ENCODE measurements around the gene TANGO6.
"Not testable (repeated sequence)": the region's sequence is repeated elsewhere in the genome, so short reads cannot be mapped to it uniquely, and the experiment has no call there.

TANGO6 gene

DNA sequence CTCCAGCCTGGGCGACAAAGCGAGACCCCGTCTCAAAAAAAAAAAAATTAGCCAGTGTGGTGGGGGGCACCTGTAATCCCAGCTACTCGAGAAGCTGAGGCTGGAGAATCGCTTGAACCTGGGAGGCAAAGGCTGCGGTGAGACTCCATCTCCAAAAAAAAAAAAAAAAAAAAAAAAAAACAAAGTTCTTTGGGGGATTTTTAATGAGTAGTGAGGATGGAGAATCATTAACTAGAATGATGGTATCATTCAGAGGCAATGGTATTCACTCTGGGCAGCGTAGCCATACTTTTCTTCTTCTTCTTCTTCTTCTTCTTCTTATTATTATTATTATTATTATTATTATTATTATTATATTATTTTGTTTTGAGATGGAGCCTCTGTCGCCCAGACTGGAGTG, 220.2 kb downstream of the TANGO6 start:
- not testable (repeated sequence) for H3K4me1 ChIP-seq (ENCODE audit: control insufficient read depth in 5 of 5, insufficient read depth in 5 of 5, low read length in 5 of 5); H3K4me3 ChIP-seq (ENCODE audit: low read depth in 1 of 5, low read length in 5 of 5)

DNA sequence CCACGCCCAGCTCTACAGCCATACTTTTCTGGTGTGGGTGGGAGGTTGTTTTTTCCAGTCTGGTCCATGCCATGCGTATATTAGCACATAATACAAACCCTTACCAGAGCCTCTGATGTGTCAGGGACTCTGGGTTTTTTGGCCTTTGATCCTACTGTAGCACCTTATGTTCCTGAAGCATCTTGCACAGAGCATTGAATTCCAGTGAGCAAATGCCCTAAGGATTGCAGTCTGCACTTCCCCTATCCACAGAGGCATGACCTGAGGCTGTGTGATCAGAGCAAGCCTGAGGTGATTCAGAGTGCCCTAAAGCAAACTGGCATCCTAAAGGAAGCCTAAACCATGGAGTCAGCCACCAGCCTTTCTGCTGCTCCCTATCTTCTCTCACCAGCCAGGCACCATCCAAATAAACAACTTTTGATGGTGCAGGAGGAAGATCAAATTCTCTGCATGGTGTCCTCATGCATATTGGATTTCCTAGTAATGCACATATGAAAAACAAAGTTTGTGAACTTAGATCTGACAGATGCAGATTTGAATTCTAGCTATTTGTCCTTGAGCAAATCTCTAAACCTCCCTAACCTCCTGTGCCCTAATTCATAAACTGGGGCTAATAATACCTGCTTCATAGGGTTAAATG, 220.9 kb downstream of the TANGO6 start:
- Histone ChIP-seq H3K4me3 (ENCODE audit: low read depth in 1 of 5, low read length in 5 of 5) (no peak overlapping the region), H3K27ac (ENCODE audit: low read depth, low read length) (no peak overlapping the region), H3K4me1 (ENCODE audit: control insufficient read depth in 5 of 5, insufficient read depth in 5 of 5, low read length in 5 of 5) (peaks cover 0 to 3% (median 0%) of the 10 kb centered on the region in 5 donors), H3K27me3 (ENCODE audit: control insufficient read depth in 5 of 5, insufficient read depth in 4 of 5, low read length in 5 of 5) (no peaks in the 10 kb centered on the region), H3K36me3 (ENCODE audit: control insufficient read depth in 5 of 5, insufficient read depth in 5 of 5, low read length in 5 of 5) (peaks cover 0 to 10% (median 3%) of the 10 kb centered on the region in 5 donors), H3K9ac (ENCODE audit: low read length in 5 of 5) (no peak overlapping the region), H3K9me3 (ENCODE audit: control insufficient read depth in 5 of 5, low read length in 5 of 5) (no peaks in the 10 kb centered on the region)

More for the DNA sequence above, 220.2 kb downstream of the TANGO6 start:
- not testable (repeated sequence) for H3K27ac ChIP-seq (ENCODE audit: low read depth, low read length); H3K36me3 ChIP-seq (ENCODE audit: control insufficient read depth in 5 of 5, insufficient read depth in 5 of 5, low read length in 5 of 5); H3K9me3 ChIP-seq (ENCODE audit: control insufficient read depth in 5 of 5, low read length in 5 of 5); H3K27me3 ChIP-seq (ENCODE audit: control insufficient read depth in 5 of 5, insufficient read depth in 4 of 5, low read length in 5 of 5); H3K9ac ChIP-seq (ENCODE audit: low read length in 5 of 5)

- no peak overlapping the region for H3K27ac ChIP-seq (ENCODE audit: low read depth, low read length)
- H3K4me1 ChIP-seq (ENCODE audit: control insufficient read depth in 5 of 5, insufficient read depth in 5 of 5, low read length in 5 of 5), result peaks cover 0 to 3% (median 0%) of the 10 kb centered on the region in 5 donors
- H3K27me3 ChIP-seq (ENCODE audit: control insufficient read depth in 5 of 5, insufficient read depth in 4 of 5, low read length in 5 of 5), result no peaks in the 10 kb centered on the region
- H3K9ac ChIP-seq (ENCODE audit: low read length in 5 of 5), result no peak overlapping the region
- peaks cover 0 to 11% (median 3%) of the 10 kb centered on the region in 5 donors for H3K36me3 ChIP-seq (ENCODE audit: control insufficient read depth in 5 of 5, insufficient read depth in 5 of 5, low read length in 5 of 5)
- no peak overlapping the region for H3K4me3 ChIP-seq (ENCODE audit: low read depth in 1 of 5, low read length in 5 of 5)
- no peaks in the 10 kb centered on the region for H3K9me3 ChIP-seq (ENCODE audit: control insufficient read depth in 5 of 5, low read length in 5 of 5)
These were observed 221.5 kb downstream of the TANGO6 start for GRCh38 chr16:69064764-69065313.

DNA sequence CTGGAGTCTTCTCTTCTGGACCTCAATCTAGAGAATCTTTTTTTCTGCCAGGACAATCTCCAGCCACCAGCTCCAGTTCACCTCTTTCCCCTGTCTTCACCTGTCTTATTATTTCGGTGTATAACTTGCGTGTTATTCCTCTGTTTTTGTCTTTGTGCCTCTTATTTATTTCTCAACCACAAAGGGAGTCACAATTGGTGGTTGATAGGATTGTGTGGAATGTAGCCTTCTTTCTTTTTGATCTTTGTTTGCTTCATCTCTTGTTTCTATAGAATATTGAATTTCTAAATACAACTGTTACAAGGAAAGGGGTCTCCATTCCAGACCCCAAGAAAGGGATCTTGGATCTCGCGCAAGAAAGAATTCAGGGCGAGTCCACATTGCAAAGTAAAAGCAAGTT, 226.2 kb downstream of the TANGO6 start:
- Histone ChIP-seq H3K4me3 (ENCODE audit: low read depth in 1 of 5, low read length in 5 of 5) (no peak overlapping the region), H3K27me3 (ENCODE audit: control insufficient read depth in 5 of 5, insufficient read depth in 4 of 5, low read length in 5 of 5) (no peaks in the 10 kb centered on the region), H3K27ac (ENCODE audit: low read depth, low read length) (no peak overlapping the region), H3K4me1 (ENCODE audit: control insufficient read depth in 5 of 5, insufficient read depth in 5 of 5, low read length in 5 of 5) (peaks cover 0 to 15% (median 5%) of the 10 kb centered on the region in 5 donors), H3K9me3 (ENCODE audit: control insufficient read depth in 5 of 5, low read length in 5 of 5) (no peaks in the 10 kb centered on the region), H3K36me3 (ENCODE audit: control insufficient read depth in 5 of 5, insufficient read depth in 5 of 5, low read length in 5 of 5) (peaks cover 0 to 6% (median 0%) of the 10 kb centered on the region in 5 donors), H3K9ac (ENCODE audit: low read length in 5 of 5) (no peak overlapping the region)

DNA sequence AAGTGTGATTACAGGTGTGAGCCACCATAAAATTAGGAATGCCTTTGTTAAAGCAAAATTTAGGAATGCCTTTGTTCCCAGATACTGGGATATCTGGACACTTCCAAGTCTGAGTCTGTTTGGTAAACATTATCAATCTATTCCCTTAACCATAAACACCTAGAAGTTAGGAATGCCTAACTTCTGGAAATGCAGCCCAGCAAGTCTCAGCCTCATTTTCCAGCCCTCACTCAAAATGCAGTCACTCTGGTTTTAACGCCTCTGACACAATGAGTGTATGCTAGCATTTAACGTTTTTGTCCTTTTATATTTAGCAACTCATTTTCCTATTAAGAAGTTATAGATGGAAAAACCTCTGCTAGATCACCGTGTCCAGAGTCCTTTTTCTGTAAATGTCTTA, 227.7 kb downstream of the TANGO6 start:
- no peaks in the 10 kb centered on the region for H3K9me3 ChIP-seq (ENCODE audit: control insufficient read depth in 5 of 5, low read length in 5 of 5)
- H3K9ac ChIP-seq (ENCODE audit: low read length in 5 of 5), result no peak overlapping the region
- no peak overlapping the region for H3K27ac ChIP-seq (ENCODE audit: low read depth, low read length)
- no peaks in the 10 kb centered on the region for H3K27me3 ChIP-seq (ENCODE audit: control insufficient read depth in 5 of 5, insufficient read depth in 4 of 5, low read length in 5 of 5)
- H3K4me1 ChIP-seq (ENCODE audit: control insufficient read depth in 5 of 5, insufficient read depth in 5 of 5, low read length in 5 of 5), result peaks cover 0 to 12% (median 3%) of the 10 kb centered on the region in 5 donors
- H3K36me3 ChIP-seq (ENCODE audit: control insufficient read depth in 5 of 5, insufficient read depth in 5 of 5, low read length in 5 of 5), result peaks cover 0 to 2% (median 0%) of the 10 kb centered on the region in 5 donors
- H3K4me3 ChIP-seq (ENCODE audit: low read depth in 1 of 5, low read length in 5 of 5), result no peak overlapping the region

DNA sequence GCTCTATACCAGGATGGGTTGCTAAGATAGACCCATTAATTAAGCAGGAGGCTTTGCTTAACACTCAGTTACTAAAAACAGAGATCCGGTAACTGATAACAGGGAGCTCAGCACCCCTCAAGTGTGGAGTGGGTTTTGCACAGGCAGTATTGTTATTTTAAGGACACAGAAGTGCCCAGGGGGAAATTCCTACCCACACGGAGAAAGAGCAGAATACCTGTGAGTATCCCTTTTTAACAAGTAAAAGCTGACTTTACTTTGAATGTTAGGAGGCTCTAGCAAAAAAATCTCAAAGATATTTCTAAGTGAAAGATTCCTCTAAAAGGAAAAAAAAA, 229.3 kb downstream of the TANGO6 start:
- H3K4me1 ChIP-seq (ENCODE audit: control insufficient read depth in 5 of 5, insufficient read depth in 5 of 5, low read length in 5 of 5), result peaks cover 0 to 12% (median 3%) of the 10 kb centered on the region in 5 donors
- H3K27me3 ChIP-seq (ENCODE audit: control insufficient read depth in 5 of 5, insufficient read depth in 4 of 5, low read length in 5 of 5), result no peaks in the 10 kb centered on the region
- no peak overlapping the region for H3K4me3 ChIP-seq (ENCODE audit: low read depth in 1 of 5, low read length in 5 of 5)
- H3K36me3 ChIP-seq (ENCODE audit: control insufficient read depth in 5 of 5, insufficient read depth in 5 of 5, low read length in 5 of 5), result peaks cover 0 to 2% (median 0%) of the 10 kb centered on the region in 5 donors
- H3K9me3 ChIP-seq (ENCODE audit: control insufficient read depth in 5 of 5, low read length in 5 of 5), result no peaks in the 10 kb centered on the region
- no peak overlapping the region for H3K27ac ChIP-seq (ENCODE audit: low read depth, low read length)
- H3K9ac ChIP-seq (ENCODE audit: low read length in 5 of 5), result no peak overlapping the region

DNA sequence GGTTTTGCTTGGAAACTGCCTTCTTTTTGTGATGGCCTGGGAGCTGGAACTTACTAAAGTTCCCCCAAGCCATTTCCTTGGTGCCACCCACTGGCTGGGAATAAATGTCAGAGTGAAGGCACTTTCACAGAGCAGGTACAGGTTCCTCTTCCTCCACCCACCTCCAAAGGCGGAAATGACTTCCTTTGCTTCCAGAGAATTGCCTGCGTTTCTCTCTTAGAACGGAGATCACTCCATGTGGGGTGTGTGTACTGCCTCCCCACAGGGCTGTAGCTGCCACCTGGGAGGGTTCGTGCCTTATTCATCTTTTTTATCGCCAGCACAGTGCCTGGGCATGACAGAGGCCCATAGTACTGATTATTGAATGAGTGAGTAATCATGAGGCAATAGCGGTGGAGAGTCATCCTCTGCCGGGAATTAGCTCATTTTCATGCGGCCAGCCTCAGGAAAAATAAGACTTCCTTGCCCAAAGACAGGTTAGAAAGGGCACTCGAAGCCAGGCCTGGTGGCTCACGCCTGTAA, 229.9 kb downstream of the TANGO6 start:
- peaks cover 0 to 2% (median 0%) of the 10 kb centered on the region in 5 donors for H3K36me3 ChIP-seq (ENCODE audit: control insufficient read depth in 5 of 5, insufficient read depth in 5 of 5, low read length in 5 of 5)
- H3K4me3 ChIP-seq (ENCODE audit: low read depth in 1 of 5, low read length in 5 of 5), result no peak overlapping the region
- H3K9ac ChIP-seq (ENCODE audit: low read length in 5 of 5), result no peak overlapping the region
- no peaks in the 10 kb centered on the region for H3K27me3 ChIP-seq (ENCODE audit: control insufficient read depth in 5 of 5, insufficient read depth in 4 of 5, low read length in 5 of 5)
- H3K4me1 ChIP-seq (ENCODE audit: control insufficient read depth in 5 of 5, insufficient read depth in 5 of 5, low read length in 5 of 5), result peaks cover 0 to 12% (median 3%) of the 10 kb centered on the region in 5 donors
- no peaks in the 10 kb centered on the region for H3K9me3 ChIP-seq (ENCODE audit: control insufficient read depth in 5 of 5, low read length in 5 of 5)
- no peak overlapping the region for H3K27ac ChIP-seq (ENCODE audit: low read depth, low read length)

DNA sequence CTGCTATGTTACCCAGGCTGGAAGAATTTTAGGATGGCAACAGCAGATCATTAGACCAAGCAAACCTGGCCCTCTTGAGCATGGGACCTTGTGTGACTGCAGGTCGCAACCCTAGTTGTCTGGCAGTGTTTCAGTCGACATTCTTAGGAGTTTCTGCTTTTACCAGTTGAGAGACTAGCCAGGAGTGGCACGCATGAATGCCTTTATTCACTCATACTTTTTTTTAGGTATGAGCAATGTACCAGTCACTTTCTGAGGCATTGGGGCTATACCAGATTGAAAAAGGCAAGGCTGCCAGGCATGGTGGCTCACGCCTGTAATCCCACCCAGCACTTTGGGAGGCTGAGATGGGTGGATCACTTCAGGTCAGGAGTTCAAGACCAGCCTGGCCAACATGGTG, 233.9 kb downstream of the TANGO6 start:
- H3K27me3 ChIP-seq (ENCODE audit: control insufficient read depth in 5 of 5, insufficient read depth in 4 of 5, low read length in 5 of 5), result no peaks in the 10 kb centered on the region
- H3K27ac ChIP-seq (ENCODE audit: low read depth, low read length), result no peak overlapping the region
- H3K4me3 ChIP-seq (ENCODE audit: low read depth in 1 of 5, low read length in 5 of 5), result no peak overlapping the region
- H3K36me3 ChIP-seq (ENCODE audit: control insufficient read depth in 5 of 5, insufficient read depth in 5 of 5, low read length in 5 of 5), result no peaks in the 10 kb centered on the region
- no peak overlapping the region for H3K9ac ChIP-seq (ENCODE audit: low read length in 5 of 5)
- peaks cover 0 to 10% (median 3%) of the 10 kb centered on the region in 5 donors for H3K4me1 ChIP-seq (ENCODE audit: control insufficient read depth in 5 of 5, insufficient read depth in 5 of 5, low read length in 5 of 5)
- H3K9me3 ChIP-seq (ENCODE audit: control insufficient read depth in 5 of 5, low read length in 5 of 5), result no peaks in the 10 kb centered on the region

DNA sequence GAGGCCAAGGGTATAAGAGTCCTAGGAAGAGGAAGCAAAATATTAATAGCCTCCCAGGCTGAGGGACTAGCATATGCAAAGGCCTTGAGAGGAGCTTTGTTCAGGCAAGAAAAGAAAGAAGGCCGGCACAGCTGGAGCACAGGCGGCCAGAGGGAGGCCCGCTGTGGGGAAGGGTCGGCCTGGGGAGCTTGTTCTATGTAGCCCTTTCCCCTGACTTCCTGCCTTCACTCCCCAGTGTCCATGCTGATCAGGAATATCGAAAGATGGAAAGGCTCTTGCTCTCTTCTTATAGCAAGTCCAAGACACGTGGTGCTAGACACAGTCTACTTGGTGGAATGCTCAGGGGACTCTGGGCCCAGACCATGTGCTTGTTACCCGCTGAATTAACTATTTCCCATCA, 234.7 kb downstream of the TANGO6 start:
- Histone ChIP-seq H3K4me1 (ENCODE audit: control insufficient read depth in 5 of 5, insufficient read depth in 5 of 5, low read length in 5 of 5) (peaks cover 0 to 4% (median 0%) of the 10 kb centered on the region in 5 donors), H3K9me3 (ENCODE audit: control insufficient read depth in 5 of 5, low read length in 5 of 5) (no peaks in the 10 kb centered on the region), H3K27me3 (ENCODE audit: control insufficient read depth in 5 of 5, insufficient read depth in 4 of 5, low read length in 5 of 5) (no peaks in the 10 kb centered on the region), H3K36me3 (ENCODE audit: control insufficient read depth in 5 of 5, insufficient read depth in 5 of 5, low read length in 5 of 5) (no peaks in the 10 kb centered on the region), H3K9ac (ENCODE audit: low read length in 5 of 5) (no peak overlapping the region), H3K4me3 (ENCODE audit: low read depth in 1 of 5, low read length in 5 of 5) (no peak overlapping the region), H3K27ac (ENCODE audit: low read depth, low read length) (no peak overlapping the region)

- Histone ChIP-seq H3K27ac (ENCODE audit: low read depth, low read length) (no peak overlapping the region), H3K4me1 (ENCODE audit: control insufficient read depth in 5 of 5, insufficient read depth in 5 of 5, low read length in 5 of 5) (no peaks in the 10 kb centered on the region), H3K36me3 (ENCODE audit: control insufficient read depth in 5 of 5, insufficient read depth in 5 of 5, low read length in 5 of 5) (peaks cover 0 to 15% (median 7%) of the 10 kb centered on the region in 5 donors), H3K27me3 (ENCODE audit: control insufficient read depth in 5 of 5, insufficient read depth in 4 of 5, low read length in 5 of 5) (no peaks in the 10 kb centered on the region), H3K9me3 (ENCODE audit: control insufficient read depth in 5 of 5, low read length in 5 of 5) (no peaks in the 10 kb centered on the region), H3K9ac (ENCODE audit: low read length in 5 of 5) (no peak overlapping the region), H3K4me3 (ENCODE audit: low read depth in 1 of 5, low read length in 5 of 5) (no peak overlapping the region)
These were observed 236.4 kb downstream of the TANGO6 start for GRCh38 chr16:69079697-69080096.

Measured in subcutaneous abdominal adipose tissue (tissue), 5 donors.